Keratinocyte (primary cell): ENCODE data around the gene IRX3.

Source experiments
- CTCF ChIP-seq, 3 experiments: IDR thresholded peaks in 1 of 3; conservative IDR thresholded peaks in 1 of 3; optimal IDR thresholded peaks in 1 of 3; 2 replicates in 2 of 3; 3 replicates in 1 of 3; pipeline versions ENCODE3 to v1.5.1; 2011; ENCODE audit warnings: low read length in 3 of 3, mild to moderate bottlenecking in 3 of 3, moderate library complexity in 2 of 3, control low read depth in 1 of 3, inconsistent platforms in 1 of 3; ENCODE audit not compliant: insufficient read depth in 2 of 3; ENCODE audit errors: extremely low read depth in 1 of 3
- EZH2 ChIP-seq: IDR thresholded peaks from one replicate; pipeline ENCODE4 v1.6.1; 2012; ENCODE audit warnings: inconsistent platforms, mild to moderate bottlenecking, low read length, moderate library complexity

DNA sequence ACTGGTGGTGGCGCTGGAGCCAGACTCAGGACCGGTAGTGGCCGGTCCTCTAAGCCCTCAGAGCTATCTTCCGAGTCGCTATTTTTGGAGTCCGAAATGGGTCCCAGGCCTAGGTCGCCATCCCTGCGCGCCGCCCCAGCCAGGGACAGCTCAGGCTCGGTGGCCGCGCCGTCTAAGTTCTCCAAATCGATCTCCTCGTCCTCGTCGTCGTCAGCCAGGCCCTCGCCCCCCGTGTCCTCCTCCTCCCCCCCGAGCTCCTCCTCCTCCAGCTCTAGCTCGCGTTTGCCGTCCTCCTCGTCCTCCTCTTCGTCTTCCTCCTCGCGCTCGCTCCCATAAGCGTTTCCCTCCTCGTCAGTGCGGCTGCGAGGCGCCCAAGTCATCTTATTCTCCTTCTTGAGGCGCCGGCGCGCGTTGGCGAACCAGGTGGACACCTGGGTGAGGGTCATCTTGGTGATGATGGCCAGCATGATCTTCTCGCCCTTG, 1.6 kb downstream of the IRX3 start:
- TF ChIP-seq CTCF (optimal IDR thresholded peaks at IDR 0.05 in 1 of 3, IDR thresholded peaks at IDR 0.05 in 1 of 3, conservative IDR thresholded peaks at IDR 0.05 in 1 of 3; ENCODE audit: extremely low read depth in 1 of 3, insufficient read depth in 2 of 3, low read length in 3 of 3) (no peak), EZH2 (no peak)
